ENCODE results near the gene NUP214. TPM values are rescaled to one million over a fixed set of nuclear protein-coding genes. Genes with fewer than 3 reads are reported as not detected.
"Not testable (repeated sequence)": the region's sequence is repeated elsewhere in the genome, so short reads cannot be mapped to it uniquely, and the experiment has no call there.

NUP214 gene
- polyA plus RNA-seq, 4 donors: 44.5 to 61.3 (median 50.6) TPM

DNA sequence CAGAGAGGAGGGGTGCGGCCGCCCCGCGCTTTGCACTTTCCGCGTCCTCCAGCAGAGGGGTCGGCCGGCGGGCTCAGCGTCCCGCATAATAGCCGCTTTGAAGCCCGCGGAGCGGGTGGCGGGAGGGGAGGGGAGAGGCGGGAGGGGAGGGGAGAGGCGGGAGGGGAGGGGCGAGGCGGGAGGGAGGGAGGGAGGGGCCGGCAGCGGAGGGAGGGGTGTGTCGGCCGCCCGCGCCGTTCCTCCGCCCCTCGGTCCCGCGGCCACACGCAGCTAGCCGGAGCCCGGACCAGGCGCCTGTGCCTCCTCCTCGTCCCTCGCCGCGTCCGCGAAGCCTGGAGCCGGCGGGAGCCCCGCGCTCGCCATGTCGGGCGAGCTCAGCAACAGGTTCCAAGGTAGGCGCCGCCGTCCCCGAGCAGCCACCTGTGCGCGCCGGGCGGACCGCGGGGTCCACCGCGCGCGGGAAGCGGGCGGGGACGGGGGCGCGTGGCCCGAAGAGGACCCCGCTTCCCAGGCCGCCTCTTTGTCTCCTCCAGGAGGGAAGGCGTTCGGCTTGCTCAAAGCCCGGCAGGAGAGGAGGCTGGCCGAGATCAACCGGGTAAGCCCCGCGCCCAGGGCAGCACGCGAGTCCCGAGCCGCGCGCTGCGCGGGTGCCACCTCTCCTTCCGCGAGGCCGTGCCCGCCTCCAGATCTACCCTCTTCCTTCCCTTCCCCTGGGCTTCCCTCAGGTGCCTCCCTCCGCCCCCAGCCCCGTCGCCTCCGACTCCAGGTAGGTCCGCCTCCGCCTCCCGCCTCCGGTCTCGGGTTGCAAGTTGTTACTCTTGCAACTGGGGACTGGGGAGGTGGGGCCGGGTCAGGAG, 28.9 kb upstream of the NUP214 start, which contains the start of gene AIF1L:
Gene AIF1L (plus strand): TSS at position 263 of the 857 bp plus-strand sequence. CDS start 99 bp downstream, at position 362.
- peak in 3 of 4 donors; percentile 56 to 60 (median 57) for DNase-seq (ENCODE audit: low read depth in 4 of 4, low spot score in 3 of 4)

DNA sequence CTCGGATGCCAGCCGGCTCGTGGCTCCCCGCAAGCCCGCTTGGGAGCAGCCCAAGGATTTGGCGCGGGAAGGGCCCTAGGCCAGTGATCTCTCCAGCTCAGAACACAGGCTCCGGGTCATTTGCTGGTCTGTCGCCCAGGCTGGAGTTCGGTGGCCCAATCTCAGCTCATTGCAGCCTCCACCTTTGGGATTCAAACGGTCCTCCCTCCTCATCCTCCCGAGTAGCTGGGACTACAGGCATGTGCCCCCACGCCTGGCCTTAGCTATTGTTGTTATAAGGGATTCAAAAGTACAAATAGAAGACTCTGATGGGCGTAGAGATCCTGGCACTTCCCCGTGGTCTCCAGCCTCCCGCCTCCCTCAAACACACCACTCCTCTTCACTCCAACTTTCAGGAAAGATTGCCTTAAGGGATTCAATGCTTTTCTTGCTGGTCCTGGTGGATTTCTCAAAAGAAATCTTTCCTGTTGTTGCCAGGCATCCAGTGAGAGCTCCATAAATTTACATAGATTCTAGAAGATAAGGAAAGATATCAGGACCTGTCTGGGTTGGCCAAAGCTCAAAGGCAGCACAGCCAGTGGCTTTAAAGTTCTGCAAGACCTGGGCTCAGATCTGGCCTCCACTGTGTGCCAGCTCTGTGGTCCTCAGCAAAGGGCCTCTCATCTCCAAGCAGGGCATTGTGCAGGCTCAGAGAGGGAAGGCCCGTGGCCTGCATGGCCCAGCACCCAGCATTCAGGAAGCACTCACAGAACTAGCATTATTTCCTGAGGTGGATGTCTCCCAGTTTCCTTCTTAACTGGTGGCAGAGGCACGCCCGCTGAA, 28.0 kb upstream of the NUP214 start:
- DNase-seq (ENCODE audit: low read depth in 4 of 4, low spot score in 3 of 4): no peak

DNA sequence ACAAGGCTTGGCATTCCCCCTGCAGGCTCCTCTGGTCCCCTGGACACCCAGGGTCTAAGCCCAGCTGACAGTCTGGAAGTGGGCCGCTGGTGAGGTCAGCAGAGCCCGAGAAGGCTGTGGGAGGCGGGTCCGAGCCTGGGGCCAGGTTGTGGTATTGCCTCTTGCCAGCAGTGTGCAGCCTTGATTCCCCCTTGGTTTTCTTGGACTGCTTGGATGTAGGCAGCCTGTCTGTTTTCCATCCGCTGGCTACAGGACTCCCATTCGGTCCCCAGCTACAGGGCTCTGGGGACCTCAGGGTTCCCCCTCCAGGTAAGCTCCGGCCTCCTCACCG, 27.5 kb upstream of the NUP214 start:
- no peak for DNase-seq (ENCODE audit: low read depth in 4 of 4, low spot score in 3 of 4)

DNA sequence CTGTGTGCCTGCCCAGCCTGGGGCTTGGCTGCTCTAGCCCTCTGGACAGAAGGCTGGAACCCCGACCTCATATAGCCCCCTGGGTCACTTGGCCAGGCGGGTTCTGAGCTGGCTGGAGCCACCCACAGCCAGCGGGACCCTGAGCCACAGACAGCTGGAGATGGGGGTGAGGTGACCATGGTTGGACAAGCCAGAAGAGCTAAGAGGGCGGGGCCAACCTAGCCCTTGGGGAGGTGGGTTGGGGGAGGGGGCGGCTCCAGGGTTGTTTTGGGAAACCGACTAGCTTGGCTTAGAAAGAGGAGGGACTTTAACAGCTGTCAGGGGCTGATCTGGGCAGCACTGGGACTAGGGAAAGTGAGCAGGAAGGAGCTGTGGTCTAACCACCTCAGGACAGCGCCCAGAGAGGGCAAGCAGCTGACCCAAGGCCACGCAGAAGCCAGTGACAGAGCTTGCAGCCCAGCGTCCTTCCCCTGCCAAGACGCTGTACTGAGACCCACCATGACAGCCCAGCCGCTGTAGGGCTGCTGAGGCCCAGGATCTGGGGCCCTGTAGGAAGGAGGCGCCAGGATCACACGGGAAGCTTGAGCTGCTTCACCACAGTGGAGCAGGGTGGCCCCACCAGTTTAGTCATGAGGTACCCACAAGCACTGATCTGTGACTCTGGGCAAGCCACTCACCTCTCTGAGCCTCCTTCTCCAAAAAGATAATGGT, 26.8 kb upstream of the NUP214 start:
- DNase-seq (ENCODE audit: low read depth in 4 of 4, low spot score in 3 of 4): no peak

DNA sequence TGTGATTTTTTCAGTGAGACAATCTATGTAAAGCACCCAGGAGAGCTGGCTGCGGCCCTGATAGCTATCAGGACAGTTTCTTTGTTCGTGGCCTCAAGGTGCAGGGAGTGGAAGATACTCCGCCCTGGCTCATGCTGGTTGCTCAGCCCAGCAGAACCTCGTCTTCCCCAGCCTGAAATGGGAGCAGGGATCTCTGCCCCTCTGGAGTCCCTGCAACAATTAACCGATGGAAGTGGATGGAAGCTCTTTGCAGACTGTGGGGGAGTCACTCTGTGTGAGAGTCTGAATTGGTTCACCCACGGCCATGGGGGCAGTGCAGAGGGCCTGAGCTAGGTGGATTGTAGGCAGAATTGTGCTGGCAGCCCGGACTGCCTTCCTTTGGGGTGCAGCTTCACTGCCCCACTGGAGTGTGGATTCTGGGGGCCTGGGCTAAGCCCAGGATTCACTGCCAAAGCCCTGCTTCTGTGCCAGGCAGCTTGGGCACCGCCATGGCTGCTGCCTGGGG, 26.2 kb upstream of the NUP214 start:
- no peak for DNase-seq (ENCODE audit: low read depth in 4 of 4, low spot score in 3 of 4)

DNA sequence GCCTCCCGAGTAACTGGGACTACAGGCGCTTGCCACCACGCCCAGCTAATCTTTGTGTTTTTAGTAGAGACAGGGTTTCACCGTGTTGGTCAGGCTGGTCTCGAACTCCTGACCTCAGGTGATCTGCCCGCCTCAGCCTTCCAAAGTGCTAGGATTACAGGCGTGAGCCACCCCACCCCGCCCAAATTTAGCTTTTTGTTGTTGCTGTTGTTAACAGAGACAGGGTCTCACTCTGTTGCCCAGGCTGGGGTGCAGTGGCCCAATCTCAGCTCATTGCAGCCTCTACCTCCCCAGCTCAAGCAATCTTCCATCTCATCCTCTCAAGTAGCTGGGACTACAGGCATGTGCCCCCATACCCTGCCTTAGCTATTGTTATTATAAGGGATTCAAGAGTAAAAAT, 25.5 kb upstream of the NUP214 start:
- not testable (repeated sequence) for DNase-seq (ENCODE audit: low read depth in 4 of 4, low spot score in 3 of 4)

DNA sequence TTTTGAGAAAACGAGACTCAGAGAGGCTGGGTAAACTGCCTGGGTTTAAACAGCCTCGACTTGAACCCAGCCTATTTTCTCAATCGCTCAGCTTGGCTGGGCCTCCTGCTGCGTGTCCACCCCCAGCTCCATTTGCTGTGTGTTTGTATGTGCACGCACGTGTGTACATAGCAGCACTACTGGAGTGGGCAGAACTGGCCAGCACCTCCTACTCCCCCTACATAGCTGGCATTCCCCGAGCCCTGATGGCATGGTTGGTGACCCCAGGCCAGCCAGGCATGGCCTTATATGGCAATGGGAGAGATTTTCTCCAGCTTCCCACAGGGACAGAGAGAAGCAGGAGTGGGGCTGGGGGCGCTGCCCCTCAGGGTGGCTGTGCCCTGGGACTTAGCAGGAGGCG, 24.9 kb upstream of the NUP214 start:
- peak in 3 of 4 donors; percentile 61 to 79 (median 76) for DNase-seq (ENCODE audit: low read depth in 4 of 4, low spot score in 3 of 4)

DNA sequence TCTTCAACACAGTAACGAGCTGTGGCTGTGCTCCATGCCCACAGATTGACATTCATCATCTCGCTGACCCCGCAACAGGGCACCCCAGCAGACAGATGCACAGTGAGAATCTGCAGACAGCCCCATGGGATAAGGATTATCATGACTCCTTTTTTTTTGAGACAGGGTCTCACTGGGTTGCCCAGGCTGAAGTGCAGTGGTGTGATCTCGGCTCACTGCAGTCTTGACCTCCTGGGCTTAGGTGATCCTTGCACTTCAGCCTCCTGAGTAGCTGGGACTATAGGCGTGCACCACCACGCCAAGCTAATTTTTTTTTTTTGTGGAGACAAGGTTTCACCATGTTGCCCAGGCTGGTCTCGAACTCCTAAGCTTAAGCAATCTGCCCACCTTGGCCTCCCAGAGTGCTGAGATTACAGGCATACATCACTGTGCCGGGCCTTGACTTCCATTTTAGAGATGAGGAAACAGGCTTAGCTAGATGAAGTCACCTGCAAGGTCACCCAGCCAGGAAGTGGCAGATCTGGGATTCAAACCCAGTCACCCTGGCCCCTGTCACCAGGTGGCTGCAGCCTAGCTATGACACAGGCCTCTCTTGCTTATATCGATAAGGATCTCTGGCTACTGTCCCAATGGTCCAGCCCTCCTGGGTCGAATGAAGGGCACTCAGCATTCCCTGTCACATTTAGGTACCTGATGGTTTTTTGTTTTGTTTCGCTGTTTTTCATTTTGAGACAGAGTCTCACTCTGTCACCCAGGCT, 24.0 kb upstream of the NUP214 start:
- DNase-seq (ENCODE audit: low read depth in 4 of 4, low spot score in 3 of 4): no peak

DNA sequence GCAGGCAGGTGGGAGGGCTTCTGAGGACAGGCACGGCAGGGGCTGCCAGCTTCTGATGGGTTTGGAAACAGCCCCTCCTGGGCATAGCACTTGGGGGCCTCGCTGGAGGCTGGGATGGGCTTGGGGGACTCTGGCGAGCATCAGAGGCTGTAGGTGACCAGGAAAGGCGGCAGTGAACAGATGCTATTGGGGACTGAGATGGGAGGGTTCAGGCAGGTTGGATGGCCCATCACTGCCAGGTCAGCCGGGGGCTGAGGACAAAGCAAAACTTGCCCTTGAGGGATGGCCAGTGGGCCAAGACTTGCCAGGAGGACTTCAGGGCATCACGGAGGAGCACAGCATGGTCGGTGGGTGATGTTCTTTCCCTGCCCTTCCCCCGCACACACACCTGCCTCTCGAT, 22.4 kb upstream of the NUP214 start:
- no peak for DNase-seq (ENCODE audit: low read depth in 4 of 4, low spot score in 3 of 4)

DNA sequence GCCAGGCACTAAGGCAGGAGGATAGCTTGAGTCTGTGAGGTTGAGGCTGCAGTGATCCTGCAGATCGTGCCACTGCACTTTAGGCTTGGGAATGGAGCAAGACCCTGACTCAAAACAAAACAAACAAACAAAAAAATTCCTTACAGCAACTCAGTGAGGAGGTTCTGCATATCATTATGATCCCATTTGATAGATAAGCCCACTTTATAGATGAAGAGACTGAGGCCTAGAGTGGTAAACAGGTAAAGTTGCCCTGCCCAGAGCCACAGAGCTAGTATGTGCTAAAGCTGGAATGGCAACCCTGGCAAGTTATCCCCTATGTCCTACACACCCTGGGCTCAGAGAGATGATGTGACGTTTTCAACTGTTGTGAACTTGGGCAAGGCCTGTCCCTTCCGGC, 21.9 kb upstream of the NUP214 start:
- no peak for DNase-seq (ENCODE audit: low read depth in 4 of 4, low spot score in 3 of 4)

DNA sequence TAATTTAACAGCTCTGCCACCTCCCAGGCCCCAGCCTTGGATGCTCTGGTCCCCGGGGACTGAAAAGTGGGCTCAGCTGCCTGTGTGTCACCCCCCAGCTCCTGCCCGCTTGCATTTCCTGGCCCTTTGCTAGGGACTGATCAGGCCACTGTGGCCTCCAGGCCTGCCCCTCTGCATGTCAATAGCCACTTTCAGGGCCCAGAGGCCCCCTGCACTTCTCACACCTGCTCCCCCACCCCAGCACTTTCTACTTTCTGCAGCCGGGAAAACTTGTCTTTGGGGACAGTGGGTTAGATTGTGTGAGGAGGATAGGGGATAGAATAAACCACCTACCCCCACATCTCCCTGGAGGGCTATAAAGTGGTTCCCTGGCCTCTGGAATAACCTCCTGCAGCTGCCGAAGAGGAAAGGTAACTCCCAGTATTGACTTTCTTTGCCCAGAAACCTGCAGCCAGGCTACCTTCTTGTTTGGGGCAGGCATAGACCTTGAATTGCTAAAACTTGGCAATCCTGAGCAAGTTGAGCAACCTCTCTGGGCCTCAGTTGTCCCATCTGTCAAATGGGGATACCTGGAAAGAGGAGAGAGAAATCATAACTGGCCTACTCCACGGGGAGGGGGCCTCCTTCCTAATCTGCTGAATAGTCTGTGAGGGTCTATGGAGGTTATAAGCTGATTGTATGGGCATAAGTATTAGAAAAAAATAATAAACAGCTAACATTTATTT, 21.2 kb upstream of the NUP214 start:
- no peak for DNase-seq (ENCODE audit: low read depth in 4 of 4, low spot score in 3 of 4)

DNA sequence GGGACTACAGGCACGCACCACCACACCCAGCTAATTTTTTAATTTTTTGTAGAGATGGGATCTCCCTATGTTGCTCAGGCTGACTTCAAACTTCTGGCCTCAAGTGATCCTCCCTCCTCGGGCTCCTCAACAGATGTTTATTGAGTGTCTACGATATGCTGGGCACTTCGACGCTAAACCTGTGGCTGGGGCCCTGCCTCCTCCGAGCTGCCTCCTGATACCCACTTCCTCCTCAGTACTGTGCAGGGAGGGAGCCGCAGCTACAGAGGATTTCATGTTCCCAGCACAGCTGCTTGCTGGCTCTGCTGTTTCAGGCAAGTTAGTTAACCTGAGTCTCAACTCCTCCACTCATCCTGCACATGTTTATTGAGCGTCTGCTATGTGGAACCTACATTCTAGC, 19.4 kb upstream of the NUP214 start:
- DNase-seq (ENCODE audit: low read depth in 4 of 4, low spot score in 3 of 4): no peak

DNA sequence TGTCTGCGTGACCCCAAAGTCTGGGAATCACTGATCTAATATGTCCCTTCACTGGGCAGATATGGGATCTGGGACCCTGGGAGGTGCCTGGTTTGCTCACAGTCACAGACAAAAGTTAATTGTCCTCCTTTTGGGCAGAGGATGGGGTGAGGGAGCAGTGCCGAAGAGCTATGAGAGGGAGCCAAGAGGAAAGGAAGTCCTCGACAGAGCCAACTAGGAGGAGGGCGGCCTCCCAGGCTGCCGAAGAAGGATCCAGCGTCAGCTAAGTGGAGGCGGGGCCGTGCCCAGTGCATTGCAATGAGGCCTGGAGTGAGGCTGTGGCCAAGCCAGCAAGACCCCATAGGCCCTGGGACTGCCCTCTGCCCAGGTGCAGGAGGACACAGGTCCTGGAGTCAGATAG, 17.6 kb upstream of the NUP214 start:
- DNase-seq (ENCODE audit: low read depth in 4 of 4, low spot score in 3 of 4): no peak

DNA sequence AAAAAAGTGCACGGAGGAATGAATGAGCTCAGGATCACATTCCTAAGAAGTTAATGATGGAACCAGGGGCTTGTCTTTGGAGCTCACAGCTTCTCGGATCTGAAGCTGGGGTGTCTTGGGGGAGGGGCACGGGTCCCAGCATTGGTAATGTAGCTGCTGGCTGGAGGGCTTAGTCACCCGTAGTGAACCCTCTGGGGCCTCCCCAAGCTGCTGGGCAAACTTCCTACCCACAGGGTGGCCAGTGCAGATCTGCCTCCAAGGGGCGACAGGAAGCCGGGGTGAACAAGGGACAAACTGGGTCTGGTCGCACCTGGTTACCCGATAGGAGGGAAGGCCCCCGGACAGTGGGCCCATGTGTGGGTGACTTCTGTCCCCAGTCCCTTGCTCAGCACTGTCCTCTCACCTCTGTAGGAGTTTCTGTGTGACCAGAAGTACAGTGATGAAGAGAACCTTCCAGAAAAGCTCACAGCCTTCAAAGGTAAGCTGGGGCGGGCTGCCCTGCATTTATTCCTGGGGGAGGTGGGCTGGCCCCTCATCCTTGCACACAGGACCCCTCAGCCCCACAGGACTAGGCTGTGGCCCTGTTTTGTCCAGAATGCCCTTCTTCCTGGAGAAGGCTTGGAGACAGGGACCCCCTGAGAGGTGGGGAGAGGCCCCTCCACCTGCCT, 14.1 kb upstream of the NUP214 start:
- DNase-seq (ENCODE audit: low read depth in 4 of 4, low spot score in 3 of 4): no peak

DNA sequence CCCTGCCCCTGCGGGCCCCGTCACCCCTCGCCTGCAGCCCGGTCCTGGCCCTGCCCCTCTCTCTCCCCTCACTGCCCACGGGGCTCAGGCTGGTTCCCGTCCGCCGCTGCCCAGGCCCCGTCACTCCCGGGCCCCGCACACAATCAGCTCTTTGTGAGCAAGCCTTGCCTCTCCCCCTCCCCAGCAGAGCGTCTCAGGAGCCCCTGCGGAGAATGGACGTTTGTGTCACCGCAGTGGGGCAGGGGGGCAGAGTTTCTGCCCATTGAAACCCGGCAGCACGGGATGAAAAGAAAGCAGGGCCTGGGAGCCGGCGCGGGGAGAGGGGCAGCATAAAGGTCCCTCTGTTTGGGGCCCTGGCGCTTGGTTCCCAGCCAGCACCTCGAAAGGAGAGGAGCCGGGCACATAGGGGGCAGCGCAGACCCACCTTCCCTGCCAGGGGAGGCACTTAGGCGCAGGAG, 13.5 kb upstream of the NUP214 start:
- no peak for DNase-seq (ENCODE audit: low read depth in 4 of 4, low spot score in 3 of 4)

DNA sequence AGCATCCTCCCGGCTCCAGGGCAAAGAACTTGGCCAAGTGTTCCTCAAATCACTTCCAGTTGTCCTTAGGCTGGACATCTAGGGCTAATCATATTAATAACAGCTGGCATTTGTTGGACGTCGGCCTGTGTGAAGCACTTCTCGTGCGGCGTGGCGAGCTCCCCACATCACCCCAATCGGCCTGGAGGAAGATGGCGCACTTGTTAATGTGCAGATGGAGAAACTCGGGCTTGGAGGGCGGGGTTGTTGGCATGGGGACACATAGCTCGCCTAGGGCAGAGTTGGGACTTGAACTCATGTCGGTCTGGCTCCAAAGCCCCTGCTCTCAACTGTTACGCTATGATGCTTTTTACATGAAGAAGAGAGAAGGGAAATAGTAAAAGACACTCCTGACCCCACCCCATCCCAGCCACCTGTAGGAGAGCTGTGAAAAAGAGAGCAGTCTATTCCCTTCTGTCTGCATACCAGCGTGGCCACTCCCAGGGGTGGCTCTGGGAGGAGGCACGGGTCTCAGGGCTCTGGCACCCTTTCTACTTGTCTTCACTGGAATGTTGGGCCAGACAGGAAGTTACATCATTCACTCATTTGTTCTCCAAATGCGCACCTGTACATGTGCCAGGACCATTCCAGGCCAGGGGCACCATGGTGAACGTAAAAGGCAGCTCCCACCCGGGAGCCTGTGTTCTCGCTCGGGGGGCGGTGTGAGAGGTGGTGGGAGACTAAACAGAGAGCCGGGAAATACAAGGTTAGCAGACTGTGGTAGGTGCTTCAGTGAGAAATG, 12.8 kb upstream of the NUP214 start:
- no peak for DNase-seq (ENCODE audit: low read depth in 4 of 4, low spot score in 3 of 4)

DNA sequence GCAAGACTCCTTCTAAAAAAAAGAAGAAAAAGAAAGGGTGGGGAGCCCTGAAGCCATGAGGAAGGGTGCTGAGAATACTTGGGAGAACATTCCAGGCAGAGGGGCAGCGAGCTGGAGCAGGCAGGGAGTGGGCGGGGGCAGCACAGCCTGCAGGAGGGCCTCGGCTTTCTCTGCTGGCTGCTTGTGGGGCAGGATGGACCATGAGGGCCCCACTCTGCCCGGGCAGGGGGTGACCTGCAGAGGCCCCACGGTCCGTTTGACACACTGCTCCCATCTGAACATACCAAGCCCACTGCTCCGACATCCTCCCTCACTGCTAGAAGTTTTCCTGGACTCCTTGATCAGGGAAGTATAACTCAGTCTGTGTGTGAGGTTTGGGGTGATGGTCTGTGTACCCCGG, 11.7 kb upstream of the NUP214 start:
- no peak for DNase-seq (ENCODE audit: low read depth in 4 of 4, low spot score in 3 of 4)

DNA sequence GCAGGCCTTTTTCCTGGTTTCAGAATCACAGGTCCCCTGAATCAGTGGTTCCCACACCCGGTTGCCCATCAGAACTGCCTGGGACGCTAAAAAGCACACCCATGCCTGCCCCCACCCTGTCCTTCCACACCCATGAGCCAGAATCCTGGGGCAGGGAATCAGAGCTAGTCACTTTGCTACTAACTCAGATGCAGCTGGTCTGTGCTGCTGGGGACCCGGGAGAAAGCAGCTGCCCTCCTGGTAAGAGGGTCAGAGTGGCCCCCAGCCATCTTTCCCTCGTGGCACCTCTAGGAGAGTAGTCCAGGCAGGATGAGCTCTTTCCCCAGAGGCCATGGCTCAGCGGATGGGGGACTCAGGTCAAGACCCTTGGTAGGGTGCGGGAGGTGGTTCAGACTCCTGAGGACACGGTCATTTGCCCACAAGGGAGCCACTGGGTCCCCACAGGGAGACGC, 11.3 kb upstream of the NUP214 start:
- DNase-seq (ENCODE audit: low read depth in 4 of 4, low spot score in 3 of 4): no peak
